Esophagus muscularis mucosa (tissue), 4 donors: ENCODE measurements around the gene ADORA2A. TPM values are rescaled to one million over a fixed set of nuclear protein-coding genes. Genes with fewer than 3 reads are reported as not detected.

Source experiments
- DNase-seq: peaks from one replicate; pipeline ENCODE4 v3.0.0-alpha.2; 2017; ENCODE audit errors: extremely low spot score
- H3K27ac ChIP-seq, 4 donors: fragments of 200-600 bp; sonication (generic); replicated peaks in 1 of 4; 1 replicate in 3 of 4; 2 replicates in 1 of 4; pipeline ENCODE4 v1.5.1; 2016 to 2019; ENCODE audit warnings: mild to moderate bottlenecking in 1 of 4
- H3K27me3 ChIP-seq, 4 donors: fragments of 200-600 bp; sonication (generic); one replicate each; pipeline versions ENCODE4 v1.5.1 to v1.6.0; 2016 to 2019
- H3K36me3 ChIP-seq, 4 donors: fragments of 200-600 bp; sonication (generic); one replicate each; pipeline ENCODE4 v1.5.1; 2016 to 2019
- H3K4me1 ChIP-seq, 4 donors: fragments of 200-600 bp; sonication (generic); one replicate each; pipeline ENCODE4 v1.5.1; 2016 to 2019
- H3K4me3 ChIP-seq, 4 donors: fragments of 200-600 bp; sonication (generic); 1 replicate in 2 of 4; 2 replicates in 2 of 4; pipeline ENCODE4 v1.5.1; 2016 to 2019; ENCODE audit warnings: mild to moderate bottlenecking in 4 of 4, moderate library complexity in 1 of 4
- H3K9me3 ChIP-seq, 4 donors: fragments of 200-600 bp; sonication (generic); 1 replicate in 3 of 4; 2 replicates in 1 of 4; pipeline ENCODE4 v1.5.1; 2016 to 2019
- CTCF ChIP-seq, 3 experiments: fragments of 200-600 bp in 2 of 3; fragments of 450-650 bp in 1 of 3; sonication (generic) in 2 of 3; IDR thresholded peaks; one replicate each; pipeline ENCODE4 v1.5.1; 2017 to 2019; ENCODE audit warnings: antibody characterized with exemption in 3 of 3, mild to moderate bottlenecking in 2 of 3, moderate library complexity in 1 of 3
- EP300 ChIP-seq: sonication (generic); formaldehyde crosslinking; IDR thresholded peaks from one replicate; pipeline ENCODE4 v1.6.1; 2017; ENCODE audit warnings: antibody characterized with exemption
- POLR2A ChIP-seq: fragments of 450-650 bp; IDR thresholded peaks from one replicate; pipeline ENCODE4 v1.6.1; 2017; ENCODE audit warnings: antibody characterized with exemption, moderate library complexity, mild to moderate bottlenecking, low read depth
- POLR2AphosphoS5 ChIP-seq, 2 donors: sonication (generic); formaldehyde crosslinking; IDR thresholded peaks; one replicate each; pipeline ENCODE4 v1.6.1; 2017; ENCODE audit warnings: antibody characterized with exemption in 2 of 2
- WGBS: methylation state at CpG from one replicate; pipeline ENCODE4 v1.1.5; 2018; 5-methylcytosine and 5-hydroxymethylcytosine counted together
- intact Hi-C: fragments of 100-400 bp; cut with DNase I; formaldehyde crosslinking; loops from one replicate; pipeline ENCODE4 v1.15.1; 2023
- total RNA-seq, 4 donors: library from RNA; depleted of rRNA; stranded (reverse); fragments of >200 nt; gene quantifications; one replicate each; pipeline versions ENCODE4 v1.1.0 to v1.2.1, GENCODE V29; 2016

ADORA2A gene
- total RNA-seq, 4 donors from 2014 or later, result 3.3 to 7.5 (median 4.5) TPM

GRCh38 chr22:24455751-24456426 is 28.5 kb downstream of the ADORA2A start:
- TF ChIP-seq POLR2A (no peak), CTCF (IDR thresholded peaks at IDR 0.05) (no peak), POLR2AphosphoS5 (IDR thresholded peaks at IDR 0.05) (no peak), EP300 (no peak)
- no peaks in the 10 kb centered on the region for H3K9me3 ChIP-seq
- no peak for DNase-seq
- no peak overlapping the region for H3K4me3 ChIP-seq
- H3K27ac ChIP-seq, result no peak overlapping the region
- H3K27me3 ChIP-seq, result no peaks in the 10 kb centered on the region
- H3K36me3 ChIP-seq, result no peaks in the 10 kb centered on the region
- intact Hi-C loops, result no loop called here
- WGBS, result 58% methylated on average over 9 of the region's 9 CpGs
- H3K4me1 ChIP-seq, result peaks cover 12 to 24% (median 19%) of the 10 kb centered on the region in 4 donors

GRCh38 chr22:24457894-24458420 is 30.6 kb downstream of the ADORA2A start:
- Histone ChIP-seq H3K9me3 (no peaks in the 10 kb centered on the region), H3K4me3 (no peak overlapping the region), H3K27me3 (no peaks in the 10 kb centered on the region), H3K27ac (no peak overlapping the region), H3K4me1 (peaks cover 12 to 26% (median 20%) of the 10 kb centered on the region in 4 donors), H3K36me3 (no peaks in the 10 kb centered on the region)
- no peak for TF ChIP-seq POLR2AphosphoS5 (IDR thresholded peaks at IDR 0.05)
- no peak for TF ChIP-seq EP300
- no peak for TF ChIP-seq POLR2A
- TF ChIP-seq CTCF (IDR thresholded peaks at IDR 0.05), result no peak
- intact Hi-C loops, result no loop called here
- no peak for DNase-seq
- WGBS, result 92% methylated on average over 3 of the region's 3 CpGs

- Histone ChIP-seq H3K27me3 (no peaks in the 10 kb centered on the region), H3K4me3 (no peak overlapping the region), H3K4me1 (peaks cover 11 to 26% (median 19%) of the 10 kb centered on the region in 4 donors), H3K27ac (no peak overlapping the region), H3K36me3 (no peaks in the 10 kb centered on the region), H3K9me3 (no peaks in the 10 kb centered on the region)
- WGBS, result 76% methylated on average over 1 of the region's 1 CpG
- no peak for TF ChIP-seq CTCF (IDR thresholded peaks at IDR 0.05)
- TF ChIP-seq POLR2A, result no peak
- DNase-seq, result no peak
- intact Hi-C loops, result no loop called here
Observed at GRCh38 chr22:24459911-24460310, 32.5 kb downstream of the ADORA2A start.

GRCh38 chr22:24460418-24461089 is 33.2 kb downstream of the ADORA2A start:
- intact Hi-C loops, result no loop called here
- Histone ChIP-seq H3K4me1 (peaks cover 5 to 22% (median 15%) of the 10 kb centered on the region in 4 donors), H3K9me3 (no peaks in the 10 kb centered on the region), H3K36me3 (no peaks in the 10 kb centered on the region), H3K4me3 (no peak overlapping the region), H3K27ac (no peak overlapping the region), H3K27me3 (no peaks in the 10 kb centered on the region)
- WGBS, result 69% methylated on average over 10 of the region's 10 CpGs
- TF ChIP-seq CTCF (IDR thresholded peaks at IDR 0.05) (no peak), POLR2A (no peak), POLR2AphosphoS5 (IDR thresholded peaks at IDR 0.05) (no peak), EP300 (no peak)
- no peak for DNase-seq
